AG10803 (cell line): ENCODE data around the gene PPFIA2.

ENCODE experiments used
- DNase-seq: peaks from one replicate; pipeline ENCODE4 v3.0.0; 2010; ENCODE audit warnings: low read depth
- H3K4me3 ChIP-seq: 2 replicates; pipeline ENCODE4 v1.5.1; 2011; ENCODE audit warnings: mild to moderate bottlenecking, low read length, control low read depth
- CTCF ChIP-seq: conservative IDR thresholded peaks from 2 replicates; pipeline ENCODE4 v1.5.1; 2011; ENCODE audit warnings: mild to moderate bottlenecking, low read length, control low read depth, inconsistent platforms

Gene PPFIA2

GRCh38 chr12:81468206-81468605 lies 290.9 kb downstream of the PPFIA2 start:
- DNase-seq = peak; percentile 36
- TF ChIP-seq CTCF = no peak
- no peak overlapping the region for H3K4me3 ChIP-seq

- no peak overlapping the region for H3K4me3 ChIP-seq
- TF ChIP-seq CTCF = no peak
These were observed 293.3 kb downstream of the PPFIA2 start for GRCh38 chr12:81465876-81466275.

GRCh38 chr12:81465191-81465590 lies 294.0 kb downstream of the PPFIA2 start:
- DNase-seq = no peak
- H3K4me3 ChIP-seq = no peak overlapping the region
- TF ChIP-seq CTCF = no peak

More at GRCh38 chr12:81465876-81466275, 293.3 kb downstream of the PPFIA2 start:
- no peak for DNase-seq

GRCh38 chr12:81461163-81461562 lies 298.0 kb downstream of the PPFIA2 start:
- DNase-seq = no peak
- TF ChIP-seq CTCF = no peak
- no peak overlapping the region for H3K4me3 ChIP-seq

- DNase-seq = peak; percentile 72
- peak; percentile 72 for TF ChIP-seq CTCF
- H3K4me3 ChIP-seq = no peak overlapping the region
These were observed 308.0 kb downstream of the PPFIA2 start for GRCh38 chr12:81450920-81451739.

GRCh38 chr12:81441629-81442028 lies 317.5 kb downstream of the PPFIA2 start:
- no peak overlapping the region for H3K4me3 ChIP-seq
- no peak for DNase-seq
- TF ChIP-seq CTCF = no peak

GRCh38 chr12:81440001-81440400 lies 319.1 kb downstream of the PPFIA2 start:
- DNase-seq = no peak
- TF ChIP-seq CTCF = no peak
- H3K4me3 ChIP-seq = no peak overlapping the region
